GM21576 (cell line): ENCODE data around the gene PRPH.
"Not testable (repeated sequence)": the region's sequence is repeated elsewhere in the genome, so short reads cannot be mapped to it uniquely, and the experiment has no call there.

Experiments used
- ATAC-seq: cut with Tn5 transposase; IDR thresholded peaks from one replicate; pipeline ENCODE4 v1.9.1; 2021; ENCODE audit warnings: mild to moderate bottlenecking, moderate library complexity; ENCODE audit not compliant: unreplicated experiment

PRPH gene

GRCh38 chr12:49295082-49295936 lies at the start of gene PRPH:
Gene PRPH, plus strand, starts transcription at chr12:49295147. Its CDS starts 54 bp downstream, at chr12:49295201.
- no peak for ATAC-seq

DNA sequence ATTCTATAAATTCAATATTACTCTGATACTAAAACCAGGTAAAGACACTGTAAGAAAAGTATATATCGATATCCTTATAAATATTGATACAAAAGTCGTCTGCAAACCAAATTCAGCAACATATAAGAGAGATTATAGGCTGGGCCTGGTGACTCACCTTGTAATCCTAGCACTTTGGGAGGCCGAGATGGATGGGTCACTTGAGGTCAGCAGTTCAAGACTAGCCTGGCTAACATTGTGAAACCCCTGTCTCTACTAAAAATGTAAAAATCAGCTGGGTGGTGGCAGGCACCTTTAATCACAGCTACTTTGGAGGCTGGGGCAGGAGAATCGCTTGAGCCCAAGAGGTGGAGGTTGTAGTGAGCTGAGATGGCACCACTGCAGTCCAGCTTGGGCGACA lies 43.6 kb upstream of the PRPH start:
- ATAC-seq, result no peak

DNA sequence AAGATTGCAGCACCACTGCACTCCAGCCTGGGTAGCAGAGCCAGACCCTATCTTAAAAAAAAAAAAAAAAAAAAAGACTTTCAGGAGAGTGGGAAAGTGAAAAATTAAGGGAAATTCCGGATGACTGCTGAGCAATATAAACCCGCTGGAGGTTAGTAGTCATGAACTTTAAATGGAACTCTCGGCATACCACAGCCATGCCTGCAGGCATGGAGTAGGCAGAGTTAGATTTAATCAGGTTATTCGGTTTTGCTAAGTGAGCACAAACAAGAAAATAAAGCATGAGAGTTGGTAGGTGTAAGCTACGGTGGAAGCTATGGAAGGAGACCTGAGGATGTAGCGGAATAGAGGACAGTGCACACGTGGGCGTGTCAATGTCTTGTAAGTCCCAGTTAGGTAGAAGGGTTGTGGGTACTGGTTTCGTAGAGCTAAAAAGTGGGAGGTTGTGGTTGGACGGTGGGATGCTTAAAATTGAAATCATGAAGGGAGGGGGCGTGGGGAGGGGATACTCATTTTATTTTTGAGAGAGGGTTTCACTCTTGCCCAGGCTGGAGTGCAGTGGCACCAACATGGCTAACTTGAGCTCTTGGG lies 41.8 kb upstream of the PRPH start:
- ATAC-seq, result no peak

DNA sequence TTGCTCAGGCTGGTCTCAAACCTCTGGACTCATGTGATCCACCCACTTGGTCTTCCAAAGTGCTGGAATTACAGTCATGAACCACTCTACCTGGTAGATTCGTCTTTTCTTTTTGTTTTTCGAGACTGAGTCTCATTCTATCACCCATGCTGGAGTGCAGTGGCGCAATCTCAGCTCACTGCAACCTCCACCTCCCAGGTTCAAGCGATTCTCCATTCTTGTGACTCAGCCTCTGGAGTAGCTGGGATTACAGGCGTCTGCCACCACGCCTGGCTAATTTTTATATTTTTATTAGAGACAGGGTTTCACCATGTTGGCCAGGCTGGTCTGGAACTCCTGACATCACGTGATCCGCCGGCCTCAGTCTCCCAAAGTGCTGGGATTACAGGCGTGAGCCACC lies 39.5 kb upstream of the PRPH start:
- ATAC-seq, result not testable (repeated sequence)

DNA sequence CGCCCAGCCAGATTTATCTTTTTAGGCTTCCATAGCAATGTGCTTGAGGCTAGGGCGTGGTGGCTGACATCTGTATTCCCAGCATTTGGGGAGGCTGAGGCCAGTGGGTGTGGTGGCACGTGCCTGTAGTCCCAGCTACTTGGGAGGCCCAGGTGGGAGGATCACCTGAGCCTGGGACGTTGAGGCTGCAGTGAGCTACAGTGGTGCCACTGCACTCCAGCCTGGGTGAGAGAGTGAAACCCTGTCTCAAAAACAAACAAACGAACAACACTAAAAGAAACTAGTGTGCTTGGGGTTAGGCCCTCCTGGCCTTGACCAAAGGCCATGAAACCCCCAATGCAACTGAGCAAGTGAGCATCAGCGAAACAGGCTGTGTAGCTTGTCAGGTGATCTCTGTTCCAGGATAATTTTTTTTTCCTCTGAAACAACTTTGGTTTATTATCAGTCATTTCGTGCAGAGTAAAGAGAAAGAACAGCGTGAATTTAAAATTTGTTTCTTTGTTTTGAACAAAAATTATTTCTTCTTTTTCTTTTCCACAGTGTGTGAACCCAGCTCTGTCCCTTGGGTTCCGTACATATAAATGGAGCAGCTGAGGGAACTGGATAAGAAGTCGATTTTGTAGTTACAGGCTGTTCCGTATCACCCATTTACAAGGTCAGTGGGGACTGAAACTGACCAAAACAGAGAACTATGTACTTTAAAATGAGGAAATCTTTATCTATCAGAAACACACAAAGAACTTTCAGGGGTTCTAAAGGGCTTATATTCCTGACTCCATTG lies 38.9 kb upstream of the PRPH start:
- ATAC-seq, result no peak

- ATAC-seq, result not testable (repeated sequence)
Measured at GRCh38 chr12:49257508-49258184, 37.3 kb upstream of the PRPH start.

- ATAC-seq, result no peak
Measured at GRCh38 chr12:49259452-49259851, 35.5 kb upstream of the PRPH start.

DNA sequence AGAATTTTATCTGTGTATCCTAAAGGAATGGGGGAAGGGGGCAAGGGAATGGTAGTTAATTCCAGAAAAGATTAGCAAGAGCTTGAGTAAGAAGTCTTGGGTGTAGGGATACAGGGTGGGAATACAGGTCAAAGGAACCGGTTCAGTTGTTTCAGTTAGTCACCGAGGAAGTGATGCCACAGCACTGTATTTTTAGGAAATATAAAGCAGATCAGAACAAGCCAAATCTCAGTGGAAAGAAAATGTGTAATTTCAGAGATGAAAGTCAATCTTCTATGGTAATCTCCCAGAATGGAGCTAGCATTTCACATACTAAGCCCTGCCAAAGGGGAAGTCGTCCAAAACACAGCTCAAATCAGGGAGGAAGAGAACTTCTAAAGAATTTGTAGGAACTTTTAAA lies 34.8 kb upstream of the PRPH start:
- no peak for ATAC-seq

DNA sequence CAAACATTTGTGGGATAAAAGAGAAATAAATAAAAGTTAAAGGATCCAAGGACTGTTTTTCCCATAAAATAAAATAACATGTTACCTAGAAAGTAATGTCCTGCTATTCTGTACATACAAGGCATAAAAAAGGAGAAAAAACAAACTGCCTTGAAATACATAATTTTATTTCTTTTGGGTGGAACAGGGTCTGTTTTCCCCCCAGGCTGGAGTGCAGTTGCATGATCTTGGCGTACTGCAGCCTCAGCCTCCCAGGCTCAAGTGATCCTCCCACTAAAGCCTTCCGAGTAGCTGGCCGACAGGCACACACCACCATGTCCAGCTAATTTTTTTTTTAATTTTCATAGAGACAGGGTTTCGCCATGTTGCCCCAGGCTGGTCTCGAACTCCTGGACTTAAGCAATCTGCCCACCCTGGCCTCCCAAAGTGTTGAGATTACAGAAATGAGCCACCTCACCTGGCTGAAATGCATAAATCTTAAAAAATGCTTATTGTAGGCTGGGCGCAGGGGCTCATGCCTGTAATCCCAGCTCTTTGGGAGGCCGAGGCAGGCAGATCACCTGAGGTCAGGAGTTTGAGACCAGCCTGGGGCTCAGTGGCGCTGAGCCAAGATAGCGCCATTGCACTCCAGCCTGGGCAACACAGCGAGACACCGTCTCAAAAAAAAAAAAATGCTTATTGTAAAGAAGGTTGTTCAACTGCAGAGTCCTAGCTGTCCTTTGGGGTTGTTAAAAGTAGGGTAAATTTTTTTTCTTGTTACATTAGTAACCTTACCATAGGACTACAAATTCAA lies 34.2 kb upstream of the PRPH start:
- no peak for ATAC-seq

DNA sequence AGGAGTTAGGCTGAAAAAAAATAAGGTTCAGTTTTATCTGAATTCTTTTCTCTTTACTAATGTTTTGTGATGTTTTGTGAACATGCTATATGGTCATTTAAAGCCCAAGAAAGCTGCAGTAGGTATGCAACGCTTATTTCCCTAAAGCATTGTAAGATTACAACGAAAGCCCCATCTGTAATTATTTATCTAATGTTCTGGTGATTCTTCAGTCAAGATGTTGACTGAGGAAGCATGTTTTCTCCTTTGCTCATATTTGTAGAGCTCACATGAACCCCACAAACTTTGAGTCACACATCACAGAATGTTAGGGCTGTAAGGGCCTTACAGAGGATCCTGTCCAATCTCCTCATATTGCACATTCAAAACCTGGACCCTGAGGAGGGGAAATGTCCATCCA lies 33.2 kb upstream of the PRPH start:
- no peak for ATAC-seq

DNA sequence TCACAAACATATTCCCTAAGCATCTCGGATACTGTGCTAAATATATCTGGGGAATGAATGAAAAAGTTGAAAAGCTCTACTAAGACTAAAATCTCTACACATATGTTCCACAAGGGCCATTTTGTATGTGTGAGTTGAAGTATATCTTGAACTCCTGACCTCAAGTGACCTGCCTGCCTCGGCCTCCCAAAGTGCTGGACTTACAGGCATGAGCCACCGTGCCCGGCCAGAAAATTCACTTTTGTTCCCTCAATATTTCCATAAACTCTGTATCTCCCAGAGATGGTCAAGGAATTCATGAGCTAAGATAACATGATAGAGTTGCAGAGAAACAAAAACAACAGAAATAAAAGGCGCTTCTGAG lies 31.6 kb upstream of the PRPH start:
- no peak for ATAC-seq

DNA sequence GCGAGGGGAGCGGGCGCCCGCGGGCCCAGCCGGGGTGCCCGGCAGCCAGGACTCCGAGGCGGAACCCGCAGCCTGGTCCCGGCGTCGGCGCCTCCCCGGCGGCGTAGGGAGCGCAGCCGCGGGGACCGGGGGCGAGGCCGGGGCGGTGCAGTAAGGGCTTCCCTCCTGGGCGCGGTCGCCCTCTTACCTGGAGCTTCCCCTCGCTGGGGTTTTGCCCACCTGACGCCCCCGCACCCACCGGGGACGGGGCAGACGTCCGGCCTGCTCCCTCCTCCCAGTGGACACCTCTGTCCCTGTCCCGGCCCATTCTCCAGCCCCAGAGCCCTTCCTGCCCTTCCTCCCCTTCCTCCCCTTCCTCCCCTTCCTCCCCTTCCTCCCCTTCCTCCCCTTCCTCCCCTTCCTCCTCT lies 30.5 kb upstream of the PRPH start:
- peak; percentile 23 for ATAC-seq

DNA sequence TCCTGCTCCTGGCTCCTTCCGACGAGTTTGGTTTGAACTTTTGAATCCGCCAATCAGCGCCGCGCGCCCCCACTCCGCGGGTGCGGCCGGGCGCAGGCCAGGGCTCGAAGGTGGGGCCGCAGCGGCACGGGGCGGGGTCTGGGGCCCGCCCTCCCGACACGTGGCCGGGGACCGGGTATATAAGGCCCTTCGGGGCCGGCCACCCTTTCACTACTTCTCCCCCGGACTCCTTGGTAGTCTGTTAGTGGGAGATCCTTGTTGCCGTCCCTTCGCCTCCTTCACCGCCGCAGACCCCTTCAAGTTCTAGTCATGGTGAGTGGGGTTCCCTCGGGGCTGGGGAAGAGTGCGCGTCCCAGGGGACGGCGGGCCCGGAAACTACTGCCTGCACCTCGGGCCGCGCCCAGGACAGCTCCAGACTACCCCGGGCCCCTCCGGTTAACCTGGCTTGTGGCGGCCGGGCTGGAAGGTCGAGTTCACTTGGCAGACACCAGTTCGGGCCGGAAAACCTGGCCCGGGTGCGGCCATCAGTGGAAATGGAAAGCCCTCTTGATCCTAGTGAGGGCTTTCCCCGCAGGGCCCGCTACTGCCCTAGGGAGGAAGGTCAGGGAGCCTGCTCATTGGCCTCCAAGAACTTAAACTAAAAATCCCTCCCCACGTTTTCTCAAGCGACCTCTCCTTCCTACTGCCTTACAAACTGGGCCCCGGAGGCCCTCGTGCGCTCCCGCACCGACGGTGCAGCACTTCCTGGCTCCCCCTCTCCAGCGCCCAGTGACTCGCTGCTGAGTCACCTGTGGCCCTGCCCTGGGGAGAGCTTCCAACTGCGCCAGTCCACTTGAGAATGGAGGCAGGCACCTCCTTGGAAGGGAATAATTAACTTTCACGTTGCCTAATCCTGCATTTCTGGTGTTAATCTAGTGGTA lies 29.8 kb upstream of the PRPH start, which contains the start of gene TUBA1C:
TUBA1C (plus strand) TSS at position 210 of the 920 bp plus-strand sequence; CDS start at position 310, 100 bp downstream.
- peak; percentile 79 for ATAC-seq

- ATAC-seq, result not testable (repeated sequence)
Measured at GRCh38 chr12:49269191-49269590, 25.8 kb upstream of the PRPH start.

- ATAC-seq, result no peak
Measured at GRCh38 chr12:49272790-49273725, 21.9 kb upstream of the PRPH start.

GRCh38 chr12:49273726-49274395 lies 21.1 kb upstream of the PRPH start:
- ATAC-seq, result no peak

- no peak for ATAC-seq
Measured at GRCh38 chr12:49274396-49275069, 20.4 kb upstream of the PRPH start.
